ENCODE data around the gene SHBG.
"Not testable (repeated sequence)": the region's sequence is repeated elsewhere in the genome, so short reads cannot be mapped to it uniquely, and the experiment has no call there.

Gene SHBG

DNA sequence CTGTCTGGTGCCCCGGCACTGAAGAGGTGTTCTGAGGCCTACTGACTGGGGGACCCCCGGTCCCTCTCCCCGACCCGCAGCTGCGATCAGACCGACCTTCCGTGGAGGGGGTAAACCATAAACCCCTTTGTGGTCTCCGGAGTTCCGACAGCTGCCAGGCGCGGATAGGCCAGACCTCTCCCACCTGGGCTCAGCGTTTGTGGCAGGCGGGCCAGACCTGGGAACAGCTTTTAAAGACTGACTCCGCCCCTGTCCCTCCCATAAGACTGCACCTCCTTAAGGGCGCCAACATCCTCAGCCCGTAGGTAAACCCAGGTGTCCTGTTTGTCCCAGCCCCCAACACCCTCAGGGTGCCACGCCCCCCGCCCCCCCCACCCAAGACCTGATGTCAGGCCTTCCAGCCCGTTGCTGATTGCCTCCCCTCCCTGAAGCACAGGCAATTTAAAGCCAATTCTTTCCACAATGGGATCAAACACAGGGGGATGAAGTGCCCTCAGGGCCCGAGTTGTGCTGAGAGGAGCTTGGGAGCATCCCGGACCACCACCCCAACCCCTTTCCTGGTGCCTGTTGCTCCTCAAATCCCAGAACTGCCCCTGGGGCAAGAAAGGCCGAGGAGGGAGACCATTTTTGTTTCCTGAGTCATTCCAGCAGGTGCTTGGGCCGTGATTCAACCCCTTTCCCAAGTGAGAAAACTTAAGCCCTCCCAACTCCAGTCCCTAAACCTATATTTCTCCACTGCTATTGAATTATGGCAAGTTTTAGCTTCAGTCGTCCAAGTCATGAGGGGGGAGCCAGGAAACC lies 39.8 kb upstream of the SHBG start, which contains the start of gene SOX15:
Gene SOX15 (minus strand): TSS at position 204 of the 801 bp plus-strand sequence. CDS start 418 bp downstream, outside the sequence.
- Histone ChIP-seq H3K27ac (peak within 1 kb of the TSS; percentile 12), H3K27me3 (no peaks in the 10 kb centered on the region), H3K4me1 (ENCODE audit: control insufficient read depth in 1 of 2, insufficient read depth in 1 of 2, low read depth in 1 of 2, low read length in 1 of 2) (peaks cover 7 to 18% of the 10 kb centered on the region in 2 experiments), H3K4me3 (ENCODE audit: low read depth in 1 of 2, low read length in 1 of 2) (no peak within 1 kb of the TSS), H3K36me3 (peaks cover 72% of the 10 kb centered on the region), H3K9me3 (no peaks in the 10 kb centered on the region)
- TF ChIP-seq, protein P1, sequence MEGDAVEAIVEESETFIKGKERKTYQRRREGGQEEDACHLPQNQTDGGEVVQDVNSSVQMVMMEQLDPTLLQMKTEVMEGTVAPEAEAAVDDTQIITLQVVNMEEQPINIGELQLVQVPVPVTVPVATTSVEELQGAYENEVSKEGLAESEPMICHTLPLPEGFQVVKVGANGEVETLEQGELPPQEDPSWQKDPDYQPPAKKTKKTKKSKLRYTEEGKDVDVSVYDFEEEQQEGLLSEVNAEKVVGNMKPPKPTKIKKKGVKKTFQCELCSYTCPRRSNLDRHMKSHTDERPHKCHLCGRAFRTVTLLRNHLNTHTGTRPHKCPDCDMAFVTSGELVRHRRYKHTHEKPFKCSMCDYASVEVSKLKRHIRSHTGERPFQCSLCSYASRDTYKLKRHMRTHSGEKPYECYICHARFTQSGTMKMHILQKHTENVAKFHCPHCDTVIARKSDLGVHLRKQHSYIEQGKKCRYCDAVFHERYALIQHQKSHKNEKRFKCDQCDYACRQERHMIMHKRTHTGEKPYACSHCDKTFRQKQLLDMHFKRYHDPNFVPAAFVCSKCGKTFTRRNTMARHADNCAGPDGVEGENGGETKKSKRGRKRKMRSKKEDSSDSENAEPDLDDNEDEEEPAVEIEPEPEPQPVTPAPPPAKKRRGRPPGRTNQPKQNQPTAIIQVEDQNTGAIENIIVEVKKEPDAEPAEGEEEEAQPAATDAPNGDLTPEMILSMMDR (IDR thresholded peaks at IDR 0.05) = no peak

DNA sequence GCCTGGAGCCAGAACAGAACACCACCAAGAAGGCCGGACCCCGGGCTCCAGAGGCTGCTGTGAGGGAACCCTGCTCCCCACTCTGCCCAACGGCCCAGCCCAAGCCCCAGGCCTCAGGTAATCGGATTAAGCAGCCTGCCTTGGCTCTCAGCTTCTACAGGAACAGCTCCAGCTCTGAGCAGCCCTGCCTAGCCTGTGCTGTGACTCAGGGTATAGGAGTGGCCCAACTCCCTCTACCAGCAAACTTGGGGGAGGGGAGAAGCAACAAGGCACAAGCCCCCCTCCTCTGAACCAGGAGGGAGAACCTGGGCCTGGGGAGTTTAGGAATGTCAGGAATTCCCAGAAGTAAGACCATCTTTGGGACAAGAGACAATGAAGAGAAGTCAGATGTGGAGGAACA lies 39.2 kb upstream of the SHBG start:
- Histone ChIP-seq H3K36me3 (peaks cover 79% of the 10 kb centered on the region), H3K4me3 (ENCODE audit: low read depth in 1 of 2, low read length in 1 of 2) (no peak overlapping the region), H3K4me1 (ENCODE audit: control insufficient read depth in 1 of 2, insufficient read depth in 1 of 2, low read depth in 1 of 2, low read length in 1 of 2) (peaks cover 7 to 15% of the 10 kb centered on the region in 2 experiments)

DNA sequence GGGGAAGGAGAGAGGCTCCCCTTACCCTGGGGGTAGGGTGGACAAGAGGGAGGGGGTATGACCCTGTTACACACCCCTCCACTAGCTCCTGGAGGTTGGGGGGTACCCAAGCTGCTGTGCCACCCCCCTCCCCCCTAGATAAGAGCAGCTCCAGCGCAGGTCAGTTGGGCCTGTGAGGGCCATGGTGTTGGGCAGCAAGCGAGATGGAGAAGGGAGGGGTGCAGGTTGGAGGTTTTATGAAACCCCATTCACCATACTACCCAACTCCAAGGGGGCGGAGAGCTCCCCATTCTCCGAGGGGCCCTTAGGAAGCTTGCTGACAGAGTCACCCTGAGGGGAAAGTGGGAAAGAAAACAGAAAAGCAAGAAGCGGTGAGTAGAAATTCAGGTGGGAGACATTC lies 38.3 kb upstream of the SHBG start:
- Histone ChIP-seq H3K4me1 (ENCODE audit: control insufficient read depth in 1 of 2, insufficient read depth in 1 of 2, low read depth in 1 of 2, low read length in 1 of 2) (peaks cover 7 to 15% of the 10 kb centered on the region in 2 experiments), H3K36me3 (peaks cover 87% of the 10 kb centered on the region), H3K4me3 (ENCODE audit: low read depth in 1 of 2, low read length in 1 of 2) (no peak overlapping the region), H3K27me3 (no peaks in the 10 kb centered on the region), H3K27ac (no peak overlapping the region), H3K9me3 (no peaks in the 10 kb centered on the region)
- TF ChIP-seq, protein P1 (IDR thresholded peaks at IDR 0.05) = no peak

More for the DNA sequence above, 39.2 kb upstream of the SHBG start:
- no peaks in the 10 kb centered on the region for H3K9me3 ChIP-seq
- TF ChIP-seq, protein P1 (IDR thresholded peaks at IDR 0.05) = no peak
- no peak overlapping the region for H3K27ac ChIP-seq
- H3K27me3 ChIP-seq = no peaks in the 10 kb centered on the region

DNA sequence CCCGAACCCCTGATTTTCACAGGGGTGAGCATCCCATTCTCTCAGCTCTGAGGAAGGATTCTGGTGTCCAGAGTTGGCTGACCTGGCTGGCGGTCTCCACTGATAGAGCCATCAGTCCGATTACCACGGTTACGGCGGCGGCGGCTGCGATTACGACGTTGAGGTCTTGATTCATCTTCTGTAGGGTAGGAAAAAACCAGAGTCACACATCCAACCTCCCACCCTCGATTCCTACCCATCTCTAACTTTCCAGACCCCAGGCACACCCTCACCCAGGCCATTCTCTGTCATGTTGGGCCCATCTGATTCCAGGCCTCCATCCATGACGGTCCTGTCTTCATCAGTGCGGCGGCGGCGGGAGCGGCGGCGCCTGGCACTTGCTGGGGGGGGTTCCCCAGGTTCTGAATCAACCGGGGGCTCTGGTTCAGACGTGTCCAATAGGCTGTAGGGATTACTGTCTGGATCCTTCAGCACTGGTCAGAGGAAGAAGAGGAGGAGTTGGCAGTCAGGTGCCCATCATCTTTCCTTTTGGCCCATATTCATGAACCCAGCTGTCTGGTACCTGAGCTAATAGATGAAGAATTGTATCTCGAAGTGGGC lies 37.4 kb upstream of the SHBG start:
- H3K27ac ChIP-seq = no peak overlapping the region
- peaks cover 88% of the 10 kb centered on the region for H3K36me3 ChIP-seq
- H3K27me3 ChIP-seq = no peaks in the 10 kb centered on the region
- no peaks in the 10 kb centered on the region for H3K9me3 ChIP-seq
- TF ChIP-seq, protein P1 (IDR thresholded peaks at IDR 0.05) = no peak
- H3K4me3 ChIP-seq (ENCODE audit: low read depth in 1 of 2, low read length in 1 of 2) = no peak overlapping the region
- H3K4me1 ChIP-seq (ENCODE audit: control insufficient read depth in 1 of 2, insufficient read depth in 1 of 2, low read depth in 1 of 2, low read length in 1 of 2) = peaks cover 7 to 14% of the 10 kb centered on the region in 2 experiments

DNA sequence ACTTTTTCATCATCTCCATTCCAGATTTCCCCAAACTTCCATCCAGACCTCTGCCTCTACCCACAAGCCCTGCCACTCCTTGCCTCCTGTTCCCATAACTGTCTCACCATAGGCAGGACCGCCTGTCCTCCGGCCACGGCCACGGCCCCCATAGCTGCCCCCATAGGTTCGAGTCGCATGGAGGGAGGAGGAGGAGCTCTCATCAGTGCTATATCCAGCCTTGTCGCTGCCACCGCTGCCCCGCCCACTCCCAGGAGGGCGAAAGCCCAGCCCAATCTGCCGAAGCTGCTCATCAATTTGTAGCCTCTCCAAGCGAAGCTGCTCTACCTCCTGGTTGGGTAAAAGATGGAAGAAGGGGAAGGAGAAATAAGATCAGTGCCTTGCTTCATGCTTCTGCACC lies 36.6 kb upstream of the SHBG start:
- Histone ChIP-seq H3K27me3 (no peaks in the 10 kb centered on the region), H3K36me3 (peaks cover 86% of the 10 kb centered on the region), H3K27ac (no peak overlapping the region)

DNA sequence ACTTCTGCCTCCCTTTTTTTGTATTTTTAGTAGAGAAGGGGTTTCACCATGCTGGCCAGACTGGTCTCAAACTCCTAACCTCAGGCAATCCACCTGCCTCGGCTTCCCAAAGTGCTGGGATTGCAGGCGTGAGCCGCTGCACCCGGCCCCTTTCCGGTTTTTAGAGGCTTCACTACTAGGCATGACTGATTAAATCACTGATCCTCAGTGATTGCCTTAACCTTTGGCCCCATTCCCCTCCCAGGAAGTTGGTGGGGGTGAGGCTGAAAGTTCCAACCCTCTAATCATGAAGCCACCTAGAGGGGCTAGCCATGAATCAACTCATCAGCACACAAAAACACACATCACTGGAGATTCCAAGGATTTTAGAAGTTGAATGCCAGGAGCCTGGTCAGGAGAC lies 32.4 kb upstream of the SHBG start:
- H3K9me3 ChIP-seq = not testable (repeated sequence)
- H3K36me3 ChIP-seq = peaks cover 98% of the 10 kb centered on the region

More for the DNA sequence above, 36.6 kb upstream of the SHBG start:
- TF ChIP-seq, protein P1 (IDR thresholded peaks at IDR 0.05) = no peak
- Histone ChIP-seq H3K9me3 (no peaks in the 10 kb centered on the region), H3K4me1 (ENCODE audit: control insufficient read depth in 1 of 2, insufficient read depth in 1 of 2, low read depth in 1 of 2, low read length in 1 of 2) (peaks cover 7% of the 10 kb centered on the region in 2 experiments), H3K4me3 (ENCODE audit: low read depth in 1 of 2, low read length in 1 of 2) (no peak overlapping the region)

More for the DNA sequence above, 32.4 kb upstream of the SHBG start:
- not testable (repeated sequence) for H3K27ac ChIP-seq; H3K27me3 ChIP-seq; H3K4me1 ChIP-seq (ENCODE audit: control insufficient read depth in 1 of 2, insufficient read depth in 1 of 2, low read depth in 1 of 2, low read length in 1 of 2); H3K4me3 ChIP-seq (ENCODE audit: low read depth in 1 of 2, low read length in 1 of 2)
